GM12878 (cell line): ENCODE measurements around the gene MSX1. TPM values are rescaled to one million over a fixed set of nuclear protein-coding genes. Genes with fewer than 3 reads are reported as not detected.

Source experiments
- ATAC-seq: fragments of 200-7000 bp; cut with Tn5 transposase; 3 replicates; pipeline ENCODE4 v1.9.1; 2020; ENCODE audit warnings: mild to moderate bottlenecking, moderate library complexity
- BruUV-seq: library from RNA; stranded (reverse); fragments of 400-500 nt; replicated peaks from 2 replicates; lab custom pipeline; 2021; lab: Mats Ljungman, UMichigan
- CTCF ChIA-PET: fragments of 300-600 bp; sonication (Branson Sonifier 250); formaldehyde crosslinking; extraction: SDS; loops from one replicate; lab custom pipeline; 2021; ENCODE audit warnings: inconsistent platforms; lab: Yijun Ruan, JAX
- POLR2A ChIA-PET: fragments of 350-600 bp; formaldehyde crosslinking; extraction: SDS; loops from one replicate; lab custom pipeline; 2021; ENCODE audit warnings: inconsistent platforms; lab: Charles Lee
- RAD21 ChIA-PET: fragments of 300-600 bp; sonication (Branson Sonifier 250); formaldehyde crosslinking; loops from one replicate; lab custom pipeline; 2023; ENCODE audit warnings: antibody characterized with exemption; ENCODE audit not compliant: unreplicated experiment; lab: Charles Lee
- SMC1A ChIA-PET: fragments of 300-600 bp; sonication (Branson Sonifier 250); formaldehyde crosslinking; loops from one replicate; lab custom pipeline; 2023; ENCODE audit not compliant: unreplicated experiment, uncharacterized antibody; lab: Charles Lee
- DNase-seq: peaks from one replicate; pipeline ENCODE4 v3.0.0-alpha.2; 2011; ENCODE audit warnings: low read depth, low spot score
- FAIRE-seq: peaks from 3 replicates; lab custom pipeline; 2011; peaks lifted over from hg19 to GRCh38; lab: Jason Lieb, UNC
- H2AFZ ChIP-seq: 2 replicates; pipeline ENCODE4 v1.6.0; 2011; ENCODE audit warnings: low read depth, low read length, control low read depth; ENCODE audit not compliant: control insufficient read depth
- H3K27ac ChIP-seq: 2 replicates; pipeline ENCODE4 v1.5.1; 2011; ENCODE audit warnings: control low read depth; ENCODE audit not compliant: control insufficient read depth, insufficient read depth
- H3K27me3 ChIP-seq, 2 experiments: replicated peaks in 1 of 2; 2 replicates each; pipeline versions ENCODE4 v1.6.0 to v1.6.1; 2011; ENCODE audit warnings: low read length in 1 of 2; ENCODE audit not compliant: control insufficient read depth in 2 of 2, insufficient read depth in 2 of 2
- H3K36me3 ChIP-seq, 2 experiments: 2 replicates each; pipeline ENCODE4 v1.5.1; 2011; ENCODE audit warnings: low read length in 1 of 2; ENCODE audit not compliant: control insufficient read depth in 2 of 2, insufficient read depth in 2 of 2
- H3K4me1 ChIP-seq: 2 replicates; pipeline ENCODE4 v1.6.1; 2011; ENCODE audit warnings: mild to moderate bottlenecking, low read length, moderate library complexity, mixed read lengths; ENCODE audit not compliant: control insufficient read depth, insufficient read depth
- H3K4me2 ChIP-seq: 2 replicates; pipeline ENCODE4 v1.6.0; 2011; ENCODE audit warnings: control low read depth; ENCODE audit not compliant: control insufficient read depth, insufficient read depth
- H3K4me3 ChIP-seq: fragments of 200-600 bp; sonication (generic); 2 replicates; pipeline ENCODE4 v1.5.1; 2016
- H3K79me2 ChIP-seq: 2 replicates; pipeline ENCODE4 v1.6.0; 2011; ENCODE audit warnings: low read length; ENCODE audit not compliant: control insufficient read depth, insufficient read depth
- H3K9ac ChIP-seq: 2 replicates; pipeline ENCODE4 v1.8.0; 2011; ENCODE audit warnings: low read length, control low read depth, mixed read lengths; ENCODE audit not compliant: control insufficient read depth, insufficient read depth
- H3K9me3 ChIP-seq: replicated peaks from 3 replicates; pipeline ENCODE4 v1.5.1; 2011; ENCODE audit warnings: mild to moderate bottlenecking, low read length; ENCODE audit not compliant: control insufficient read depth, insufficient read depth
- H4K20me1 ChIP-seq: 2 replicates; pipeline ENCODE4 v1.6.0; 2011; ENCODE audit not compliant: control insufficient read depth, insufficient read depth
- CHD4 ChIP-seq: fragments of 200-600 bp; sonication (generic); IDR thresholded peaks from 2 replicates; pipeline ENCODE4 v1.6.1; 2016; ENCODE audit warnings: mild to moderate bottlenecking
- KAT2A ChIP-seq: conservative IDR thresholded peaks from 2 replicates; pipeline ENCODE4 v1.6.1; 2011; ENCODE audit warnings: low read depth, low read length; ENCODE audit not compliant: control insufficient read depth
- SIN3A ChIP-seq: IDR thresholded peaks from 2 replicates; pipeline ENCODE4 v1.6.1; 2012; ENCODE audit warnings: low read depth, low read length, improper control_type of control experiment
- SUZ12 ChIP-seq: fragments of 200-600 bp; sonication (generic); IDR thresholded peaks from one replicate; pipeline ENCODE4 v1.6.1; 2018; ENCODE audit warnings: antibody characterized with exemption, mild to moderate bottlenecking; ENCODE audit not compliant: unreplicated experiment
- TBL1XR1 ChIP-seq: IDR thresholded peaks from 2 replicates; pipeline ENCODE4 v1.6.1; 2012; ENCODE audit warnings: low read depth, low read length, improper control_type of control experiment
- WGBS: methylation state at CpG from one replicate; pipeline ENCODE4 v1.1.6; 2016; ENCODE audit warnings: low lambda C conversion rate; ENCODE audit not compliant: insufficient replicate concordance, insufficient coverage; ENCODE audit errors: missing lambda C conversion rate; 5-methylcytosine and 5-hydroxymethylcytosine counted together
- in situ Hi-C: fragments of 300-500 bp; cut with MboI; formaldehyde crosslinking; loops from 9 replicates; pipeline ENCODE4 v1.14.3; 2018; ENCODE audit warnings: mixed read lengths
- intact Hi-C: fragments of 100-400 bp; cut with micrococcal nuclease; formaldehyde crosslinking; loops from one replicate; pipeline ENCODE4 v1.14.2; 2022; ENCODE audit not compliant: unreplicated experiment
- polyA plus RNA-seq, 11 experiments: library from polyadenylated mRNA; depleted of rRNA in 4 of 11; unstranded in 6 of 11; stranded (reverse) in 5 of 11; fragments of >200 nt; fragmentation: Nextera tagmentation in 4 of 11; fragmentation: Illumina TruSeq in 1 of 11; extraction: Ambion mirVana in 4 of 11; extraction: Trizol in 1 of 11; gene quantifications; 1 replicate in 1 of 11; 2 replicates in 10 of 11; pipeline versions ENCODE4 v1.2.1 to v1.2.3, GENCODE V29; 2011 to 2016; ENCODE audit warnings: inconsistent platforms in 2 of 11, missing spikeins in 2 of 11, low read depth in 1 of 11
- total RNA-seq, 4 experiments: library from RNA; depleted of rRNA in 3 of 4; stranded (reverse); fragments of >200 nt in 3 of 4; fragmentation: Illumina TruSeq in 1 of 4; extraction: Trizol in 1 of 4; gene quantifications; 2 replicates each; pipeline versions ENCODE4 v1.2.1 to v1.2.3, GENCODE V29; 2013 to 2021
- TF ChIP-seq, protein P1 (sequence below): fragments of 450-650 bp; IDR thresholded peaks from 2 replicates; pipeline ENCODE4 v1.6.1; 2017; ENCODE audit warnings: mild to moderate bottlenecking, moderate library complexity

MSX1 gene
- total and polyA plus RNA-seq, 10 of the 15 experiments (the other 5 are each of a cell fraction or from before 2014, with no cell fraction given): 0.04 to 0.56 (median 0.15) TPM; not detected in 2

DNA sequence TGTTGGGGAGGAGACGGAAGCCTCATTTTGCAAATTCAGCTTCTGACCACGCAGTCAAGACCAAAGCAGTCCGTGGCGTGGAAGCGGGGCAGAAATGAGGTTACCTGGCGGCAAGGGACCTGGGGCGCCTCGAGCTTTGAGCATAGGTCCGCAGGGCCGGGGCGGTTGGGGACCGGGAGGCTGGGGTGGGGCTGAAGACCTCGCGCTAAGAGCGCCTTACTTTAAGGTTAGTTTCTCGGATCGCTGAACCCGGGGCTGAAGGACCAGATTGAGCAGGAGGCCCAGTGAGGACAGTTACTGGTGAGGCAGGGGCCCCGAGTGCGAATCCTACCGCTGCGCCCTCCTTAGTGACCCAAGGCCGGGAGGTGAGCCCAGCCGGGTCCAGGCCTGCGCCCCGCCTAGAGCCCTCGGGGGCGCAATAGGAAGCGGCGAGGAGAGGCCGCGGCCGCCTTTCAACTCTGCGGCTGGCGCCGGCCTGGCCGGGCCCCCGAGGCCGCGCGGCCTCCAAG, 7.5 kb downstream of the MSX1 start (continued):
- TF ChIP-seq KAT2A: no peak
- TF ChIP-seq, protein P1, sequence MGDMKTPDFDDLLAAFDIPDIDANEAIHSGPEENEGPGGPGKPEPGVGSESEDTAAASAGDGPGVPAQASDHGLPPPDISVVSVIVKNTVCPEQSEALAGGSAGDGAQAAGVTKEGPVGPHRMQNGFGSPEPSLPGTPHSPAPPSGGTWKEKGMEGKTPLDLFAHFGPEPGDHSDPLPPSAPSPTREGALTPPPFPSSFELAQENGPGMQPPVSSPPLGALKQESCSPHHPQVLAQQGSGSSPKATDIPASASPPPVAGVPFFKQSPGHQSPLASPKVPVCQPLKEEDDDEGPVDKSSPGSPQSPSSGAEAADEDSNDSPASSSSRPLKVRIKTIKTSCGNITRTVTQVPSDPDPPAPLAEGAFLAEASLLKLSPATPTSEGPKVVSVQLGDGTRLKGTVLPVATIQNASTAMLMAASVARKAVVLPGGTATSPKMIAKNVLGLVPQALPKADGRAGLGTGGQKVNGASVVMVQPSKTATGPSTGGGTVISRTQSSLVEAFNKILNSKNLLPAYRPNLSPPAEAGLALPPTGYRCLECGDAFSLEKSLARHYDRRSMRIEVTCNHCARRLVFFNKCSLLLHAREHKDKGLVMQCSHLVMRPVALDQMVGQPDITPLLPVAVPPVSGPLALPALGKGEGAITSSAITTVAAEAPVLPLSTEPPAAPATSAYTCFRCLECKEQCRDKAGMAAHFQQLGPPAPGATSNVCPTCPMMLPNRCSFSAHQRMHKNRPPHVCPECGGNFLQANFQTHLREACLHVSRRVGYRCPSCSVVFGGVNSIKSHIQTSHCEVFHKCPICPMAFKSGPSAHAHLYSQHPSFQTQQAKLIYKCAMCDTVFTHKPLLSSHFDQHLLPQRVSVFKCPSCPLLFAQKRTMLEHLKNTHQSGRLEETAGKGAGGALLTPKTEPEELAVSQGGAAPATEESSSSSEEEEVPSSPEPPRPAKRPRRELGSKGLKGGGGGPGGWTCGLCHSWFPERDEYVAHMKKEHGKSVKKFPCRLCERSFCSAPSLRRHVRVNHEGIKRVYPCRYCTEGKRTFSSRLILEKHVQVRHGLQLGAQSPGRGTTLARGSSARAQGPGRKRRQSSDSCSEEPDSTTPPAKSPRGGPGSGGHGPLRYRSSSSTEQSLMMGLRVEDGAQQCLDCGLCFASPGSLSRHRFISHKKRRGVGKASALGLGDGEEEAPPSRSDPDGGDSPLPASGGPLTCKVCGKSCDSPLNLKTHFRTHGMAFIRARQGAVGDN: no peak
- TF ChIP-seq CHD4: no peak
- TF ChIP-seq TBL1XR1: no peak
- TF ChIP-seq SUZ12: no peak

DNA sequence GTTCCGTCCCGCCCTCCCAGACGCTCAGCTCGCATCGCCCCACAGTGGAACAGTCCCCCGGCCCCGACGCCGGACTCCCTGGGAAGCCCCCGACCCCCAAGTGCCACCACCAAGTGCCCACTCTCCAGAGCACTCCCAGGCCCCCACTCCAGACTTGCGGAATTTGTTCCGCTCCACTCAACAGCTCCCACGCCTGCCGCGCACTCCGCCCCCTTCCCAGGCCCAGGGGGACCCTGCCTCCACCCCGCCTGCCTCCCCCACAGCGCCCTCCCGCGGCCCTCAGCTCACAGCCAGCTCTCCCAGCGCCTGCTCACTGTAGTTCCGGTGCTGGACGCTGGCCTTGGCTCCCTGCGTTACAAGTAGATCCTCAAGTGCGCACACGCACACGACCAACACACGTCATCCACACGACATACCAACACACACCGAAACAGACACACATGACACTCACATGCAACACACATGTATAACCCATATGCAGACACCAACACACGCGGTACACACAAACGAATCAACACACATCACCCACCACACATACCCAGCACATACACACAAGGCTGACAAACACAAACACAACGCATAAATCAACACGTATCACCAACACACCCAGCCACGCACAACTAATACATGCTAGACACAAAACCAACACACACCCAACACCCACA, 8.0 kb downstream of the MSX1 start:
- Histone ChIP-seq H4K20me1 (no peaks in the 10 kb centered on the region; the same call in 1 of the 2 replicates), H3K27ac (no peak overlapping the region), H2AFZ (no peak overlapping the region), H3K79me2 (no peaks in the 10 kb centered on the region), H3K4me1 (no peaks in the 10 kb centered on the region), H3K36me3 (no peaks in the 10 kb centered on the region), H3K27me3 (peaks cover 22 to 46% of the 10 kb centered on the region in 2 experiments), H3K9me3 (peaks cover 2% of the 10 kb centered on the region; the same call in 2 of the 3 replicates), H3K9ac (no peak overlapping the region), H3K4me3 (no peak overlapping the region), H3K4me2 (no peak overlapping the region)
- in situ Hi-C loops (no loop called here), intact Hi-C loops (no loop called here)
- ATAC-seq: no peak
- no peak for DNase-seq
- RAD21 ChIA-PET: no interaction called here
- 37% methylated on average over 24 of the region's 36 CpGs for WGBS
- POLR2A ChIA-PET: no interaction called here
- BruUV-seq: no TSS peak
- peak; percentile 39 for TF ChIP-seq SUZ12
- TF ChIP-seq SIN3A: no peak
- SMC1A ChIA-PET: no interaction called here
- FAIRE-seq: no peak
- CTCF ChIA-PET: interaction anchor here (0.6 to 0.8 kb wide), 2 partner anchors 174 to 267 kb away, joined by 3 read pairs; no protein-coding TSS in a partner anchor
